ENCODE data around the gene FOXA1.

DNA sequence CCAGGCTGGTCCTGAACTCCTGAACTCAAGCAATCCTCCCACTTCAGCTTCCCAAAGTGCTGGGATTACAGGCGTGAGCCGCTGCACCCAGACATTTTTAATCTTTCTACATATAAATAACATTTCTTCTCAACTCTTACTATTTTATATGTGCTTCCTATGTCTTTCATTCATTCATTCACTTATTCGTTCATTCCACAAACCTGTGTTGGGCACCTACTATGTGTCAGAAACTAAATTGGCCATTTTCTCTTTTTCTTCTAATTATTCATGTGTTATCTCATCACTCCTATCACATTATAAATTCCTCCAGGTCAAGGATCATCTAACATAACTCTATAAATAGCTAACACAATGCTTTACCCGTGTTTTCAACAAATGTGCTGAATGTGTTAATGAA lies 23.7 kb downstream of the FOXA1 start:
- TF ChIP-seq, protein P1, sequence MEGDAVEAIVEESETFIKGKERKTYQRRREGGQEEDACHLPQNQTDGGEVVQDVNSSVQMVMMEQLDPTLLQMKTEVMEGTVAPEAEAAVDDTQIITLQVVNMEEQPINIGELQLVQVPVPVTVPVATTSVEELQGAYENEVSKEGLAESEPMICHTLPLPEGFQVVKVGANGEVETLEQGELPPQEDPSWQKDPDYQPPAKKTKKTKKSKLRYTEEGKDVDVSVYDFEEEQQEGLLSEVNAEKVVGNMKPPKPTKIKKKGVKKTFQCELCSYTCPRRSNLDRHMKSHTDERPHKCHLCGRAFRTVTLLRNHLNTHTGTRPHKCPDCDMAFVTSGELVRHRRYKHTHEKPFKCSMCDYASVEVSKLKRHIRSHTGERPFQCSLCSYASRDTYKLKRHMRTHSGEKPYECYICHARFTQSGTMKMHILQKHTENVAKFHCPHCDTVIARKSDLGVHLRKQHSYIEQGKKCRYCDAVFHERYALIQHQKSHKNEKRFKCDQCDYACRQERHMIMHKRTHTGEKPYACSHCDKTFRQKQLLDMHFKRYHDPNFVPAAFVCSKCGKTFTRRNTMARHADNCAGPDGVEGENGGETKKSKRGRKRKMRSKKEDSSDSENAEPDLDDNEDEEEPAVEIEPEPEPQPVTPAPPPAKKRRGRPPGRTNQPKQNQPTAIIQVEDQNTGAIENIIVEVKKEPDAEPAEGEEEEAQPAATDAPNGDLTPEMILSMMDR (IDR thresholded peaks at IDR 0.05; ENCODE audit: low read length): no peak
- no peak for TF ChIP-seq EZH2 (optimal IDR thresholded peaks at IDR 0.05; ENCODE audit: low read depth, low read length)

All from MM.1S (cell line).